GM21717 (cell line): ENCODE measurements around the gene ADGRE3.
"Not testable (repeated sequence)": the region's sequence is repeated elsewhere in the genome, so short reads cannot be mapped to it uniquely, and the experiment has no call there.

Experiments
- ATAC-seq: cut with Tn5 transposase; IDR thresholded peaks from one replicate; pipeline ENCODE4 v1.9.1; 2021; ENCODE audit warnings: mild to moderate bottlenecking, moderate library complexity; ENCODE audit not compliant: unreplicated experiment

ADGRE3 gene

GRCh38 chr19:14672188-14672872 lies 2.3 kb downstream of the ADGRE3 start:
- ATAC-seq = no peak

DNA sequence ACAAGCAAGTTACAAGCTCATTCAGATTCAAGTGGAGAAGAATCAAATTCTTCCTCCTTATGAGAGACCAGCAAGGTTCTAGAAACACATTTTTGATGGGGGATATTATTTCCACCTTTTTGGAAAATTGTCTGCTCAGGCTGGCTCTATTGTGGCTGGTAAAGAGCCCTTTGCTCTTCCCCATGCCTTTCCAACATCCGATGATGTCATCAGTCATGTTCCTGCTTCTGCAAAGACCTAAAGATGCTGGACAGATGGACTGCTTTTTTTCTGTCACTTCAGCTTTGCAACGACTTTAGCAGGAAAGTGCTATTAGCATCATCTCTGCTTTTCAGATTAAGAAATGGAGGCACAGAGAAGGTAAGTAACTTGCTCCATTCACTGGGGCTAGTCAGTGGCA lies 4.2 kb downstream of the ADGRE3 start:
- ATAC-seq = no peak

GRCh38 chr19:14669940-14670339 lies 4.7 kb downstream of the ADGRE3 start:
- ATAC-seq = no peak

DNA sequence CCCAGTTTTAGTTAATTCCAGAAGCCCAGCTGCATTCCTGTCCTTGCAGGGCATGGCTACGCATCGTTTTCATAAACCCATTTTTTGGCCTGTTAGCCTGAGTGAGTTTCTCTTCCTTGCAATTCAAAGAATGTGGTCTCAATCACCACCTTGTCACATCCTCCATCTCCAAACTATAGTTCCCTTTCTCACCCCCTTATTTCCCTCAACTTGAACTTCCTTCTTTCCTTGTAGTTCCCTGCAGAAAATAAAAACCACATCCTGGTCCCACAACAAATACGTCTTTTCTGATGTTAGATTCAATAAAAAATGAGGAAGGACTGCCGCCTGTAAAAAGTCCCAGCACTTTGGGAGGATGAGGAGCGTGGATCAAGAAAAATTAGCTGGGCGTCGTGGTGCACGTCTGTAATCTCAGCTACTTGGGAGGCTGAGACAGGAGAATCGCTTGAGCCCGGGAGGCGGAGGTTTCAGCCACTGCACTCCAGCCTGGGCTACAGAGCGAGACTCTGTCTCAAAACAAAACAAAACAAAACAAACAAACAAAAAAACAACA lies 13.2 kb downstream of the ADGRE3 start:
- no peak for ATAC-seq

GRCh38 chr19:14659874-14660489 lies 14.7 kb downstream of the ADGRE3 start:
- no peak for ATAC-seq

DNA sequence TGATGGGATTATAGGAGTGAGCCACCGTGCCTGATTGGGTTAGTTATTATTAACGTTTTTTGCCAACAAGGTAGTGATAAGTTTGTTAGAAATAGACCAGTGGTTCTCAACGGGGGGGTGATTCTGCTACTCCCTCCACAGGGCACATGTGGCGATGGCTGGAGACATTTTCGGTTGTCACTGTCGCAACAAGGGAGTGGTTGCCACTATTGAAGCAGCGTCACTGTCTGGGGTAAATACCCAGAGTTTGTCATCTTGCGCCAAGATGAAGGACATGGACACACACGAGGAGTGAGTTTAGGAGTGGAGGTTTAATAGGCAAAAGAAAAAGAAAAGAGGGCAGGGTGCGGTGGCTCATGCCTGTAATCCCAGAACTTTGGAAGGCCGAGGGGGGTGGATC lies 18.9 kb downstream of the ADGRE3 start:
- no peak for ATAC-seq

DNA sequence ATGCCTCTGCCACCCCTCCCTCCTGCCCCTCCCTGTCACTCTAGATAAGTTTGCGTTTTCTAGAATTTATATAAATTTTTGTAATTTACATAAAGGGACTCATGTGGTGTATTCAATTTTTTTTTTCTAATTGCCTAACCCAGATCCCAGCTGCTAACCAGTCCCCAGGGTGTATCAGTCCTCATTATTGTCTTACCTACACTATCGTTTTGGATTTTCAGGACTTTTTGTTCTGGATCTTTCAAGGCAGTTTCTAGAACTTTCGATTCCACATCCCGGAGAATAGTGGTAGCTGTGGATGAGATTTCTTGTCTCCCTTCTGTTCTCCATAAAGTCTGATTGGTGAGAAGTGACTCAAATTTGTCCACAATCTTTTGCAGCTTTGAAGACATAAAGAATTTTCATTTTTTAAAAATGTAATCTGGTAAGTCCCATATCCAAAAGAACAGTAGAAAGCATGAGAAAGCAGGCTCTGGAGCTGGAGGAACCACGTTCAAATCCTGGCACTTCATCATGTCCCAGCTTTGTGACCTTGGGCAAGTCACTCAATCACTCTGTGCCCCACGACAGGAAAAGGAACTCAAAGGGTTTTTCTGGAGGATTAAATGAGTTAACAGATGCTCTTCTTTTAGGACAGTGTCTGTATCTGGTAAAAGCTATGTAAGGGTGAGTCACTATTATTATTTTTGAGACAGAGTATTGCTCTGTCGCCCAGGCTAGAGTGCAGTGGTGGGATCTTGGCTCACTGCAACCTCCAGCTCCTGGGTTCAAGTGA lies 19.7 kb downstream of the ADGRE3 start:
- ATAC-seq = no peak

DNA sequence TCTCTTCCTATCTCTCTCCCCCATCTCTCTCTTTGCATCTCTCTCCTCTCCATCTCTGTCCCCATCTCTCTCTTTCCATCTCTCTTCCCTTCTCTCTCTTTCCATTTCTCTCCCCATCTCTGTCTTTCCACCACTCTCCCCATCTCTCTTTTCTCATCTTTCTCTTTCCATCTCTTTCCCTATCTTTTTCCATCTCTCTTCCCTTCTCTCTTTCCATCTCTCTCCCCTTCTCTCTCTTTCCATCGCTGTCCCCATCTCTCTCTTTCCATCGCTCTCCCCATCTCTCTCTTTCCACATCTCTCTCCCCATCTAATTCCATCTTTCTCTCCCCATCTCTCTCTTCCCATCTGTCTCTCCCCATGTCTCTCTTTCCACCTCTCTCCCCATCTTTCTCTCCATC lies 24.5 kb downstream of the ADGRE3 start:
- no peak for ATAC-seq

GRCh38 chr19:14649020-14649419 lies 25.6 kb downstream of the ADGRE3 start:
- no peak for ATAC-seq

- ATAC-seq = no peak
Observed at GRCh38 chr19:14648506-14648905, 26.1 kb downstream of the ADGRE3 start.

DNA sequence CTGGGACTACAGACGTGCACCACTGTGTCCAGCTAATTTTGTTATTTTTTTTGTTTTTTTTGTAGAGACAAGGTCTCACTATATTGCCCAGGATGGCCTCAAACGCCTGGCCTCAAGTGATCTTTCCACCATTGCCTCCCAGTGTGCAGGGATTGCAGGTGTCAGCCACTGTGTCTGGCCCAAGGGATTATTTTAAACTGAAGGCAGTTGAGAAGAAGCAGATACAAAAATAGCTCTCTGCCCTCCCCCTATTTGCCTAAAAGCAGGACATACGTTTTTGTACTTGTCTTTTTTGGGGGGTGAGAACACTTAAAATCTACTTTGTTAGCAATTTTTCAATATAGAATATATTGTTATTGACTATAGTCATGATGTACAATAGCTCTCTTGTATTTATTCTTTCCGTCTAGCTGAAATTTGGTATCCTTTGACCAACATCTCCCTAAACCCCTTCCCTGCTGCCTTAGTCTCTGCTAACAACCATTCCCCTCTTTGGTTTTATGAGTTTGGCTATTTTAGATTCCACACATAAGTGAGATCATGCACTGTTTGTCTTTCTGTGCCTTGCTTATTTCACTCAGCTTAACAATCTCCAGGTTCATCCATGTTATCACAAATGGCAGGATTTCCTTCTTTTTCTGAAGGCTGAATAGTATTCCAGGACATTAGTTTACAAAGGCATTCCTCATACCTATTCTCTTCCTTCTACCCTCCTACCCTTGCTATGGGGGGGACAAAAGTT lies 34.9 kb downstream of the ADGRE3 start:
- ATAC-seq = no peak

DNA sequence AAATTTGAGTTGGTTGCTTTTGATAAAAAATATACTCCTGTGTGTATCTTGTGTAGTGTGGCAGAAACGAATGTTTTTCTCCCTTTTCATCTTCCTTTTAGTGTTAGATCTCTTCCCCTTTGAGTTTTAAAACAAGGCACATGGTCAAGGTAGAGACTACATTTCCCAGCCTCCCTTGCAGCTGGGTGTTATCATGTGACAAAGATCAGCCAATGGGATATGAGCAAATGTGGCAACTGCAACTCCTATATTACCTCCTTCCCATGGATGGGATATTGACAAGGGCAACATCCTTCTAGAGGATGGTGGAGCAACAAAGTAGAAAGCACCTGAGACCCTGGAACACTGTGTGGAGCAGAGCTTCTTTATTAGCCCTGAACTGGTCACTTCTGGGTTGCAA lies 42.4 kb downstream of the ADGRE3 start:
- no peak for ATAC-seq

GRCh38 chr19:14629557-14629956 lies 45.1 kb downstream of the ADGRE3 start:
- ATAC-seq = no peak

DNA sequence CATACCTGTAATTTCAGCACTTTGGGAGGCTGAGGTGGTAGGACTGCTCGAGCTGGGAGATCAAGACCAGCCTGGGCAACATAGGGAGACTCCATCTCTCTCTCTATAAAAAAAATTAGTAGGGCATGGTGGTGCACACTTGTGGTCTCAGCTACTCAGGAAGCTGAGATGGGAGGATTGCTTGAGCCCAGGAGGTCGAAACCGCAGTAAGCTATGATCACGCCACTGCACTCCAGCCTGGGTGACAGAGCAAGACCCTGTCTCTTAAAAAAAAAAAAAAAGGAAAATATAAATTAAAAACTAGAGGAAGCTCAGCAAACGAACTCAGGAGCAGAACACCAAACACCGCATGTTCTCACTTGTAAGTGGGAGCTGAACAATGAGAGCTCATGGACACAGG lies 50.2 kb downstream of the ADGRE3 start:
- not testable (repeated sequence) for ATAC-seq

DNA sequence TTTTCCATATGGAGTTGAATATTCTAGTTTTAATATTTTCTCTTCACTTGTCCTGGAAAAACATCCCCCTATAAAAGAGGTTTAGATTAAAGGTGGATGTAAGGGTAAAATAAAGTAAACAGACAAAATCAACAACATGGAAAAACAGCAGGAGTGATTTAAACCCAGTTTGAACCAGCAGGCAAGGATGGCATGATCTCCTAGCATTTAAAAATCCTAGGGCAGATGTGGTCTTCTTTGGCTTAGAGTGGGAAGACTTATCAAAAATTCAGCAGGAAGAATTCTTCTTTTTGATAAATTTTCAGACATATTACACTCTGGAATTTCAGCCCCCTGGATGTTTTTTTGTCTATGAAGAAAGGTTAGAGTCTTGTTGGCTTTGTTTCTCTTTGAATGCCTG lies 55.2 kb downstream of the ADGRE3 start:
- no peak for ATAC-seq

GRCh38 chr19:14616407-14616806 lies 58.2 kb downstream of the ADGRE3 start:
- no peak for ATAC-seq

DNA sequence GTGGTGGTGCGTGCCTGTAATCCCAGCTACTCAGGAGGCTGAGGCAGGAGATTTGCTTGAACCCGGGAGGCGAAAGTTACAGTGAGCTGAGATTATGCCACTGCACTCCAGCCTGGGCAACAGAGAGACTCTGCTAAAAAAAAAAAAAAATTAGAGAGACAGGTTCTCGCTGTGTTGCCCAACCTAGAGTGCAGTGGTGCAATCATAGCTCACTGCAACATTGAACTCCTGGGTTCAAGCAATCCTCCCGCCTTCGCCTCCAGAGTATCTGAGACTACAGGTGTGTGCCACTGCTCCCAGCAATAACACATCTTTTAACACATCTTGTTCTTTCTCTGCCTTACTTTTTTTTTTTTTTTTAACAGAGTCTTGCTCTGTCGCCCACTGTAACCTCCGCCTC lies 59.0 kb downstream of the ADGRE3 start:
- no peak for ATAC-seq

DNA sequence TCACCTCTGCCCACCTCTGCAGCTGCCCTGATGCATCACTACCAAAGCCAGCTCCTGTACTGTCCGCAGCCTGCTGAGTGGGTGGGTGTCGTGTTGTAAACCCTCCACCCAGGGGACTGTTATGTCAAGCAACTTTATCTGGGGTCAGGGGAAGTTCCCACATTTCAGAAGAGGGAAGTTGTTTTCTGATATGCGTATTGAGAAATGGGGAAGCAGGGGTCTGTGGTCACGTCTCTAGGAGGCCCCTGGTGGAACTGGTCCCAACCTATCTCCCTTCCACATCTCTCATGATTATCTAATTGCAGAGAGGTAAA lies 60.6 kb downstream of the ADGRE3 start:
- ATAC-seq = no peak

DNA sequence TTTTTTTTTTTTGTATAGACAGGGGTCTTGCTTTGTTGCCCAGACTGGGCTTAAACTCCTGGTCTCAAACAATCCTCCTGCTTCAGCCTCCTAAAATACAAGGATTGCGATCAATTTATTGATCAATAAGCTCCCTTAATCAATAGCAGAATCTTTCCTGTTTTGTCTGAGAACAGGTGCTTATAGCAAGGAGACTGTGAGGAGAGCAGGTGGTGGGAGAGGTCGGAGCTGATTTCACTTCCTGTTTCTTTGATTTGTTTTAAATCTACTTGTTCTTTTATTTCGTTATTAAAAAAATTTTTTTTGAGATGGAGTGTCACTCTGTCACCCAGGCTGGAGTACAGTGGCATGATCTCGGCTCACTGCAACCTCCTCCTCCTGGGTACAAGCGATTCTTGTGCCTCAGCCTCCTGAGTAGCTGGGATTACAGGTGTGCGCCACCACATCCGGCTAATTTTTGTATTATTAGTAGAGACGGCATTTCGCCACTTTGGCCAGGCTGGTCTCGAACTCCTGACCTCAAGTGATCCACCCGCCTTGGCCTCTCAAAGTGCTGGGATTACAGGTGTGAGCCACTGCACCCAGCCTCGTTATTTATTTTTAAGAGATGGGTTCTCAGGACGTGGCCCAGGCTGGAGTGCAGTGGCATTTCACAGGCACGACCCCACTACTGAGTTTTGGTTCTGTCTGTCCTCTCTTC lies 61.1 kb downstream of the ADGRE3 start:
- ATAC-seq = not testable (repeated sequence)

- no peak for ATAC-seq
Observed at GRCh38 chr19:14612657-14613056, 62.0 kb downstream of the ADGRE3 start.

- ATAC-seq = not testable (repeated sequence)
Observed at GRCh38 chr19:14612242-14612641, 62.4 kb downstream of the ADGRE3 start.
